B cell (primary cell): ENCODE measurements around the gene MMUT. TPM values are rescaled to one million over a fixed set of nuclear protein-coding genes. Genes with fewer than 3 reads are reported as not detected.

ENCODE experiments used
- ATAC-seq: fragments of 200-7000 bp; cut with Tn5 transposase; one replicate; pipeline ENCODE4 v1.10.0; 2021; ENCODE audit warnings: low read depth, mild to moderate bottlenecking, moderate number of reproducible peaks, moderate library complexity
- CTCF ChIA-PET: fragments of 350-600 bp; sonication (Branson Sonifier 250); formaldehyde crosslinking; loops from one replicate; lab custom pipeline; 2021; ENCODE audit warnings: antibody characterized with exemption, inconsistent platforms; lab: Charles Lee
- POLR2A ChIA-PET: fragments of 350-600 bp; sonication (Branson Sonifier 250); formaldehyde crosslinking; loops from one replicate; lab custom pipeline; 2021; ENCODE audit warnings: antibody characterized with exemption; lab: Charles Lee
- DNase-seq: peaks from one replicate; pipeline ENCODE4 v3.0.0; 2013
- H2AFZ ChIP-seq: 2 replicates; pipeline ENCODE4 v1.6.1; 2012; ENCODE audit warnings: mild to moderate bottlenecking, low read depth, low read length; ENCODE audit not compliant: insufficient read depth, poor library complexity, severe bottlenecking
- H3K27ac ChIP-seq, 2 donors: 1 replicate in 1 of 2; 2 replicates in 1 of 2; pipeline ENCODE4 v1.5.1; 2012 to 2013; ENCODE audit warnings: low read length in 2 of 2, mild to moderate bottlenecking in 2 of 2, moderate library complexity in 1 of 2
- H3K27me3 ChIP-seq, 4 experiments: fragments of 200-600 bp in 1 of 4; sonication (generic) in 1 of 4; replicated peaks in 1 of 4; 1 replicate in 2 of 4; 2 replicates in 2 of 4; pipeline versions ENCODE4 v1.6.1 to v1.7.0; 2013 to 2016; ENCODE audit warnings: low read length in 3 of 4, mild to moderate bottlenecking in 2 of 4, mixed read lengths in 1 of 4, moderate library complexity in 1 of 4; ENCODE audit not compliant: insufficient read depth in 4 of 4, control insufficient read depth in 3 of 4; ENCODE audit errors: control extremely low read depth in 1 of 4
- H3K36me3 ChIP-seq, 2 experiments: replicated peaks in 1 of 2; 1 replicate in 1 of 2; 2 replicates in 1 of 2; pipeline versions ENCODE4 v1.6.1 to v1.7.1; 2013; ENCODE audit warnings: low read length in 1 of 2; ENCODE audit not compliant: insufficient read depth in 2 of 2, control insufficient read depth in 1 of 2; ENCODE audit errors: control extremely low read depth in 1 of 2, extremely low read depth in 1 of 2
- H3K4me1 ChIP-seq, 2 donors: fragments of 200-600 bp in 1 of 2; sonication (generic) in 1 of 2; 1 replicate in 1 of 2; 2 replicates in 1 of 2; pipeline versions ENCODE4 v1.5.1 to v1.6.1; 2013 to 2017; ENCODE audit warnings: low read length in 2 of 2; ENCODE audit not compliant: control insufficient read depth in 2 of 2, insufficient read depth in 2 of 2
- H3K4me2 ChIP-seq: replicated peaks from 2 replicates; pipeline ENCODE3; 2012; ENCODE audit warnings: mild to moderate bottlenecking, low read depth, low read length; ENCODE audit not compliant: poor library complexity, severe bottlenecking
- H3K4me3 ChIP-seq, 5 experiments: fragments of 200-600 bp in 1 of 5; sonication (generic) in 1 of 5; 1 replicate in 3 of 5; 2 replicates in 2 of 5; pipeline versions ENCODE4 v1.5.1 to v1.7.0; 2011 to 2016; ENCODE audit warnings: low read length in 4 of 5, mild to moderate bottlenecking in 4 of 5, low read depth in 2 of 5, control low read depth in 1 of 5, moderate library complexity in 1 of 5; ENCODE audit not compliant: insufficient read depth in 1 of 5; ENCODE audit errors: control extremely low read depth in 1 of 5, extremely low read depth in 1 of 5
- H3K79me2 ChIP-seq: fragments of 200-600 bp; sonication (generic); one replicate; pipeline ENCODE4 v1.6.0; 2016; ENCODE audit warnings: low read length; ENCODE audit not compliant: control insufficient read depth, insufficient read depth
- H3K9ac ChIP-seq: fragments of 200-600 bp; sonication (generic); 2 replicates; pipeline ENCODE4 v1.6.1; 2017; ENCODE audit warnings: mild to moderate bottlenecking, low read length, moderate library complexity
- H3K9me3 ChIP-seq, 3 donors: one replicate each; pipeline versions ENCODE4 v1.6.1 to v1.7.1; 2013; ENCODE audit warnings: low read length in 2 of 3; ENCODE audit not compliant: control insufficient read depth in 2 of 3, insufficient read depth in 1 of 3; ENCODE audit errors: control extremely low read depth in 1 of 3
- H4K20me1 ChIP-seq: 2 replicates; pipeline ENCODE4 v1.6.0; 2012; ENCODE audit warnings: mild to moderate bottlenecking, low read length; ENCODE audit not compliant: insufficient read depth, control insufficient read depth, poor library complexity, severe bottlenecking
- H3K27ac Mint-ChIP-seq: one replicate; pipeline ENCODE4 v1.8.0; 2021; ENCODE audit warnings: mixed read lengths
- H3K27me3 Mint-ChIP-seq: one replicate; pipeline ENCODE4 v1.8.0; 2021; ENCODE audit warnings: mixed read lengths
- H3K4me1 Mint-ChIP-seq: one replicate; pipeline ENCODE4 v1.8.0; 2021; ENCODE audit warnings: mixed read lengths
- H3K4me3 Mint-ChIP-seq: one replicate; pipeline ENCODE4 v1.8.0; 2021; ENCODE audit warnings: mixed read lengths
- H3K9me3 Mint-ChIP-seq: one replicate; pipeline ENCODE4 v1.8.0; 2022; ENCODE audit warnings: mixed read lengths; ENCODE audit not compliant: insufficient read depth
- EZH2 ChIP-seq: IDR thresholded peaks from 2 replicates; pipeline ENCODE4 v1.6.1; 2012; ENCODE audit warnings: borderline replicate concordance, low read depth, mild to moderate bottlenecking, moderate library complexity, low read length; ENCODE audit not compliant: insufficient read depth, poor library complexity, severe bottlenecking
- WGBS: methylation state at CpG from one replicate; pipeline ENCODE4 v1.1.5; 2013; ENCODE audit warnings: missing lambda C conversion rate; ENCODE audit not compliant: insufficient coverage; 5-methylcytosine and 5-hydroxymethylcytosine counted together
- intact Hi-C: fragments of 100-400 bp; cut with micrococcal nuclease; formaldehyde crosslinking; loops from one replicate; pipeline ENCODE4 v1.10.0; 2022
- polyA plus RNA-seq: library from polyadenylated mRNA; depleted of rRNA; stranded (reverse); fragments of >200 nt; gene quantifications from 2 replicates; pipeline ENCODE4 v1.2.3, GENCODE V29; 2012
- total RNA-seq, 2 donors: library from RNA; stranded (reverse); fragments of 120-200 nt in 1 of 2; gene quantifications; 1 replicate in 1 of 2; 2 replicates in 1 of 2; pipeline versions ENCODE4 v1.2.3 to v1.2.4, GENCODE V29; 2013 to 2022
- TF ChIP-seq, protein P1 (sequence below): fragments of 200-600 bp; IDR thresholded peaks from one replicate; pipeline ENCODE4 v1.8.0; 2022; ENCODE audit warnings: antibody characterized with exemption, mild to moderate bottlenecking

The MMUT gene
- total and polyA plus RNA-seq, 2 donors (not counting 1 experiment from before 2014, with no cell fraction given), result 3.9 to 10.6 TPM

- Histone ChIP-seq H3K36me3 (peaks cover 27% of the 10 kb centered on the region in 2 experiments), H3K4me2 (no peak overlapping the region), H3K4me3 (no peak overlapping the region), H3K4me1 (no peaks in the 10 kb centered on the region), H3K27ac (no peak overlapping the region), H2AFZ (no peak overlapping the region), H3K9ac (no peak overlapping the region), H3K9me3 (no peaks in the 10 kb centered on the region), H3K79me2 (no peaks in the 10 kb centered on the region), H3K27me3 (no peaks in the 10 kb centered on the region), H4K20me1 (no peaks in the 10 kb centered on the region)
- ATAC-seq (no peak), DNase-seq (no peak)
- H3K27me3 Mint-ChIP-seq, result no peaks in the 10 kb centered on the region
- POLR2A ChIA-PET, result no interaction called here
- H3K9me3 Mint-ChIP-seq, result no peaks in the 10 kb centered on the region
- intact Hi-C loops, result no loop called here
- CTCF ChIA-PET, result no interaction called here
- TF ChIP-seq, protein P1, sequence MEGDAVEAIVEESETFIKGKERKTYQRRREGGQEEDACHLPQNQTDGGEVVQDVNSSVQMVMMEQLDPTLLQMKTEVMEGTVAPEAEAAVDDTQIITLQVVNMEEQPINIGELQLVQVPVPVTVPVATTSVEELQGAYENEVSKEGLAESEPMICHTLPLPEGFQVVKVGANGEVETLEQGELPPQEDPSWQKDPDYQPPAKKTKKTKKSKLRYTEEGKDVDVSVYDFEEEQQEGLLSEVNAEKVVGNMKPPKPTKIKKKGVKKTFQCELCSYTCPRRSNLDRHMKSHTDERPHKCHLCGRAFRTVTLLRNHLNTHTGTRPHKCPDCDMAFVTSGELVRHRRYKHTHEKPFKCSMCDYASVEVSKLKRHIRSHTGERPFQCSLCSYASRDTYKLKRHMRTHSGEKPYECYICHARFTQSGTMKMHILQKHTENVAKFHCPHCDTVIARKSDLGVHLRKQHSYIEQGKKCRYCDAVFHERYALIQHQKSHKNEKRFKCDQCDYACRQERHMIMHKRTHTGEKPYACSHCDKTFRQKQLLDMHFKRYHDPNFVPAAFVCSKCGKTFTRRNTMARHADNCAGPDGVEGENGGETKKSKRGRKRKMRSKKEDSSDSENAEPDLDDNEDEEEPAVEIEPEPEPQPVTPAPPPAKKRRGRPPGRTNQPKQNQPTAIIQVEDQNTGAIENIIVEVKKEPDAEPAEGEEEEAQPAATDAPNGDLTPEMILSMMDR, result no peak
- TF ChIP-seq EZH2, result no peak
- H3K4me3 Mint-ChIP-seq, result no peak overlapping the region
- H3K4me1 Mint-ChIP-seq, result no peaks in the 10 kb centered on the region
- no CpG with 5 or more reads among the region's 1 CpG for WGBS
- no peak overlapping the region for H3K27ac Mint-ChIP-seq
Observed at GRCh38 chr6:49430866-49431265, 32.2 kb downstream of the MMUT start.

DNA sequence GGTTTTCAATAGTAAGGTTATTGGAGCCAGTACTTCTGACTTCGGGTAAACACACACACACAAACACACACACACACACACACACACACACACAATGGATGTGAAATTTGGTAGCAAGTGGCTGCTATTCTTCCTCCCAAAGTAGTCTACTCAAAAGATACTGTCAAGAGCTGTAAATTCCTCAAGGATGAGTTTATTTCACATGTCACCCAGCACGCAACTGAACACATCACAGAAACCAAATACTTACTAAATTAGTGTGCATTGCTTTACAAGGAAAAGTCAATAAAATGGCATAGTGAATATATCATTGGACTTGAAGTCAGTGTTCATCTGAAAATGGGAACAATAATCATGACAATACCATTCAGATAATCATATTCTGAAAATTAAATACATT lies 32.9 kb downstream of the MMUT start:
- H3K9me3 ChIP-seq, result no peaks in the 10 kb centered on the region
- no peak for TF ChIP-seq EZH2
- TF ChIP-seq, protein P1, result no peak
- no peaks in the 10 kb centered on the region for H3K9me3 Mint-ChIP-seq
- H3K79me2 ChIP-seq, result no peaks in the 10 kb centered on the region
- H3K4me3 ChIP-seq, result no peak overlapping the region
- DNase-seq (no peak), ATAC-seq (no peak)
- H3K4me1 ChIP-seq, result no peaks in the 10 kb centered on the region
- H3K27ac ChIP-seq, result no peak overlapping the region
- H3K4me1 Mint-ChIP-seq, result no peaks in the 10 kb centered on the region
- no peak overlapping the region for H3K27ac Mint-ChIP-seq
- ChIA-PET CTCF (no interaction called here), POLR2A (no interaction called here)
- no peak overlapping the region for H3K4me3 Mint-ChIP-seq
- no peak overlapping the region for H2AFZ ChIP-seq
- peaks cover 22 to 23% of the 10 kb centered on the region in 2 experiments for H3K36me3 ChIP-seq
- no peak overlapping the region for H3K9ac ChIP-seq
- H4K20me1 ChIP-seq, result no peaks in the 10 kb centered on the region
- no peaks in the 10 kb centered on the region for H3K27me3 Mint-ChIP-seq
- no CpG with 5 or more reads among the region's 2 CpGs for WGBS
- no peak overlapping the region for H3K4me2 ChIP-seq
- no peaks in the 10 kb centered on the region for H3K27me3 ChIP-seq
- intact Hi-C loops, result no loop called here
